CD4-positive, alpha-beta T cell treated with Interleukin-4 for 4 hours (primary cell): ENCODE results near the gene OLFML1.

Source experiments
- DNase-seq: peaks from one replicate; pipeline ENCODE4 v3.0.0-alpha.2; 2020

The OLFML1 gene

DNA sequence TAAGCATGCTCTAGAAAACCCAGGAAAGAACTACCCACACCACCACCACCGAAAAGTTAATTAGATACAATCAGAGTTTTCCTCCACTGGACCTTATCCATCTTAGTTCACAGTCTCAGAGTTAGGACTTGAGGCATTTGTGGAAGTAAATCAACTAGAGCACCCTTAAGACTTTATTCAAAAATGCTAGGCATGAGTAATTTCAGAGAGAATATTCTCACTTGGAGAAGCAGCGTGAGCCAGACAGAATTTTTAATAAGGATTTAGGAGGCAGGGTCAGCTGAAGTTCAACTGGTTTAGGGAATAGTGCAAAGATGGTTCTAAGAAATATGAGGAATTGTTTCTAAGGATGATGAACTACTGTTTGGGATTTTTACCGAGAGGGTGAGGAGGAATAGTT is 1.2 kb upstream of the OLFML1 start:
- no peak for DNase-seq

- no peak for DNase-seq
Observed at GRCh38 chr11:7484645-7485044, 661 bp upstream of the OLFML1 start.

- no peak for DNase-seq
Observed at GRCh38 chr11:7486098-7486780, 933 bp downstream of the OLFML1 start.

GRCh38 chr11:7486781-7487140 is 1.5 kb downstream of the OLFML1 start:
- no peak for DNase-seq

GRCh38 chr11:7487360-7487759 is 2.1 kb downstream of the OLFML1 start:
- no peak for DNase-seq

DNA sequence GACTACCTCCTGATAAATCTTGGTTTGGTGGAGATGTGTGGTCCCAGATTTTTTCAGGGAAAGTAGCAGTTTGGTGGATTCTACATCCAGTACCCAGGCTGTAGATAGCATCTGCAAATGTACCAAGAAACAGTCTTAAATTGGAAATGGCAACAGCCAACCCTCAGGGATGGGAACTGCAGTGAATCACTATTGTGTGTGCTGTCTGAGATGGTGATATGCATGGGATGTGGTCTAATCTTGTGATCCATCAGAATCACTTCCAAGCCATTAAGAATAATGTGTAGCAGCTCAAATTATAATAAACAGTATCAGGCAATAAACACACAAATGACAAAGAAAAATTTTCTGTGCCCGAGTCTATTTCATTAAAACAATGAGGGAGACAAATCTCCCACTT is 3.4 kb downstream of the OLFML1 start:
- DNase-seq = no peak

DNA sequence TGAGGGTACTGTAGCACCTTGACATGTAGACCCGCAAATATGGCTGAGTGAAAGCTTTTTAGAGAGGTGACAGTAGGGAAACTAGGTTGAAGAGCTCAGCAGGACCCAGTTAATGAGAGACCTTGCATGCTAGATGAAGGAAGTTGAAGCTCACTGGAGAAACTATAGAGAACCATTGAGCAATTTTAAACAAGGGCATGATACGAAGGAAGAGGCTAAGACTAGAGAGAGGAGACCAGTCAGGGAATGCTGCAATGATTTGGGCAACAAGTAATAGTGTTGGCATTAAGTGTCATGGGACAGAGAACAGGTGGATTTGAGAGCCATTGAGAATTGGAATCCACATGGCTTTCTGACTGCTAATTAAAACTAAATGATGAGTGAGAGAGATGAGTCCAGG is 4.1 kb downstream of the OLFML1 start:
- no peak for DNase-seq

DNA sequence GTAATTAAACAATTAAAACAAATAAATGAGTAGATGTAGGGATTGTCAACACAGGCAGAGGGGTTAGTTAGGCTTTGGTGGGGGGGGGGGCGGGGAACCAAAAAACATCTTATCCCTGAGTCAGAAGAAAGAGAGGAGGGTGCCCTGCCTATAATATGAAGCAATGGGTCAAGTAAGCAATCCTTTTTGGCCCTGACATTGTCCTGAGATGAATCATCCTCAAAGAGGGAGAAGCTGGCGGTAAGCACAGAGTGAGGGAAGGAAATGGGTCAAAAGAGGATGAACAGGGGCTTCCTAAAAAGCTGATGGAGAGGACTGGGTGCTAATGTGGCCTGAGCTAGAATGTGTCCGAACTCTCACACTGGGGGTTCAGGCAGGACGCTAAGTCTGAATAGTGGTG is 4.7 kb downstream of the OLFML1 start:
- no peak for DNase-seq

DNA sequence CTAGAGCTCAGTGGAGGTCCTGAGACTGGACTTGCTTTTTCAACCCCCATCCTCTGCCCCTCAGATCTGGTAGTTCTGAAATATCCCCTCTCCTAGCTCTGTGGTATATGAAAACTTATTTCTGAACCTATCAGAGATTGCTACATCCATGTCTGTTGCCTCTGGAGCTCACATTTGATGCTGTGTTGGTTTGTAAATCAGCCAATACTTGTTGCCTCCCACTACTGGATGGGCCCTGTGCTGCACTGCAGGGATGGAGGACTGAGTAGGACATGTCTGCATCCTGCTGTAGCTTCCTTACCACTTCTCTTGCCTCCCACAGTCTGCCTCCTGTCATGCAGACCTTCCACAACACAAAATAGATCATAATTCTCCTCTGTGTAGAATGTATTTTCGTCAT is 5.2 kb downstream of the OLFML1 start:
- no peak for DNase-seq

DNA sequence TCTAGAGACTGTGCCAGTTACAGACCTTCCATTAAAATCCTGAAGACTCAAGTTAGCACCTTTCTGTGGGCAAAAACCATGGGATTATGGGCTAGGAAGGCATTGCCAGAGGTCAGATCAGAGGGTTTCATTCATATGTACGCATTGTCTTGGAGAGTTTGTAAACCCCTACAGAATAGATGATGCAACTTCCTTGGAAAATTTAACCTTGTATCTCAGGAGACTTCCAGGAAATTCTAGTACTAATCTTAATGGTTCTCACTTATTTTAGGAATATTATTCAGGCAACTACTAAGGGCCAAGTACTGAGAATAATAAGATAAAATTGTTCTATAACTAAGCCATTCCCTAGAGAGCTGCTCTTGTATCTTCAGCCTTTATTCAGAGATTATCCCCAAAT is 6.9 kb downstream of the OLFML1 start:
- DNase-seq = no peak

GRCh38 chr11:7493670-7494069 is 8.4 kb downstream of the OLFML1 start:
- no peak for DNase-seq

- DNase-seq = no peak
Observed at GRCh38 chr11:7494086-7494745, 8.9 kb downstream of the OLFML1 start.

DNA sequence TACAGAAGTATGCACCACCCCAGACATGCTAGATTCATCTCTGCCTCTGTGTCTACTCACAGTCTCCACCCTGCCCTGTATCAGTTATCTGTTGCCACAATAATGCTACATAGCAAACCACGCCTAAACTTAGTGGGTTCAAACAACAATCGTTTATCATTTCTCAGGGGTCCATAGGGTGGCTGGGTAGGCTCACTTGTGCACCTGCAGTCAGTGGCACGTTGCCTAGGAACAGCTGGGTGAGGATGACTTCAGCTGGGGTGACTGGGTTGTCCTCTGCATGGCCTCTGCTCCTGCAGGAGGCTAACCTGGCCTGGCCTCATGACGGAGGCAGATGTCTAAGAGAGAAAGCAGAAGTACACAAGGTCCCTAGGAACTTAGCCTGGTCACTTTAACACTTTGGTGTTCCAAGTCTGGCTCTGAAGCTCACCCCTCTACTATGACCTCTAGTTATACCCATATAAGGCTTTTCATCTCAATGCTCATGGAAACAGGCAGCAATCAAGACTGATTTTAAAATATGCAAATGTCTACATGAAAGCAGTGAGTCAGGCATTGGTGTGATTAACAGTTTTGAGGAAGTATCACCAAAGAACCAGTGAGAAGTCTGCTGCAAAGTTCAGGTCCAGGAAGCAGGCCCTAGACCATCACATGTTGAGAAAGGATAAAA is 10.7 kb downstream of the OLFML1 start:
- DNase-seq = no peak

GRCh38 chr11:7498193-7498592 is 12.9 kb downstream of the OLFML1 start:
- DNase-seq = no peak

DNA sequence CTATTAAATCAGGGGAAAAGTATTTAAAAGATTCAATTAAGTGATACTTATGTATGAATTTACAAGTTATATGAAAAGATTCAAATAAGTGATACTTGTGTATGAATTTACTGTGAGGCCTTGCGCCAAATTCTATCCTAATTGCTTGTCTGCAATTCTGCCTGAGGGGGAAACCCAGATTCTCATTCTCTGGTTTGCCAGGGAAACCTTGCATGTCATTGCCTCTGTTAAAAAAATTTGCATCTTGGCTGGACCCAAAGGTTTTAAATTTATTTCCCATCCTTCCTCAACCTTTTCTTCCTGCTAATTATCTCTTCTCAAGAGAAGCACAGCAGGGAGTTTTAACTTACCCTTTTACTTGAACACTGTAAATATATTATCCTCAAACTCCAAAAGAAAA is 13.8 kb downstream of the OLFML1 start:
- no peak for DNase-seq

DNA sequence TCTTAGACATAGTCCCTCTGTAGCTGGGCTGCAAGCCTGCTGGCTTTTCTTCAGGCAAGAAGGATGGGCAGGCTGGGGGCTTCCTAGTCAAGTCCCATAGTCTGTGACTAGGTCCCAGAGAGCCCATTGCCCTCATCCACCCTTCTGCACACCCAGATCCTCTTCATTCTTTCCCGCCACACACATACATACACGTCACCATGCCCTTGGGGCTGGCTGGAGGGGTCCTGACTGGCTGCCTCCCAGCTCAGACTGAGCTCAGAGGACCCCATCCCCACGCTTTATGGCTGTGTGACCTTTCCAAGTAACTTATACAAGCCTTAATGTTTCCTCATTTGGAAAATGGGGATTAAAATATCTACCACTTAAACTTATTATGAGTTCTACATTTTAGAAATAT is 14.9 kb downstream of the OLFML1 start:
- no peak for DNase-seq

DNA sequence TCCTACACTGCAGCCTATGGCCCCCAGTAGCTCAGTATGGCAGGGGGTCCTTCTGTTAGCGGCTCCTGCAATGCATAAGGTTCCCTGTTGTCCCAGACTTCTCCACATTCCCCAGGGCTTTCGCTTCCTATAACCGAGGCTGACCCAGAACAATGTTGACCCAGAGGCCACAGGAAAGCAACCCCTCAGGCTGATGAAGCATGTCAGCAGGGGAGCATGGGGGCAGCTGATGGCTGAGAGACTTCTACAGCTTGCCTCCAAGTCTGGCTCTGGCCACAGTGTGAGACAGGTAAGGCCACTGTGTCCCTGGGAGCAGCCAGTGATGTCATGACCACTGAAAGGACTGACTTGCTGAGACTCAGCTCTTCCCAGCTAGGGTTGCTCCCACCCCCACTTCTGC is 15.9 kb downstream of the OLFML1 start:
- DNase-seq = no peak

- DNase-seq = no peak
Observed at GRCh38 chr11:7501894-7502293, 16.6 kb downstream of the OLFML1 start.

DNA sequence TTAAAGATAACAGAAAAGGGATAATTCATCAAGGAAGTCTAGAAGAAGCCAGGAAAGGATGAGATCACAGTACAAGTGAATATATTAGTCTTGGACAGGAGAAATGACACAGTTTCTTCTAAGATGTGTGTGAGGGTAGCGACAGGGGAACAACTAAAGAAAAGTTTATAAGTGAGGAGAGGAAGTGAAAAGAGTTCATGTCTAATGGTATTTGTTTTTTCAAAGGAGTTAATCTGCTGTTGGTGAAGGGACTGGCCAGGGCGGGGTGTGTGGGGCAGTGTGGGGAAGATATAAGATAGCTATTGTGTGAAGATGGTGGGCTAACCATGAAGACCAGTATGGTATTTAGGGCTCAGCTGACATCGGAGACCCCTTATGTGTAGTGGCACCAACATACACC is 20.9 kb downstream of the OLFML1 start:
- DNase-seq = no peak

- no peak for DNase-seq
Observed at GRCh38 chr11:7508087-7508486, 22.8 kb downstream of the OLFML1 start.

DNA sequence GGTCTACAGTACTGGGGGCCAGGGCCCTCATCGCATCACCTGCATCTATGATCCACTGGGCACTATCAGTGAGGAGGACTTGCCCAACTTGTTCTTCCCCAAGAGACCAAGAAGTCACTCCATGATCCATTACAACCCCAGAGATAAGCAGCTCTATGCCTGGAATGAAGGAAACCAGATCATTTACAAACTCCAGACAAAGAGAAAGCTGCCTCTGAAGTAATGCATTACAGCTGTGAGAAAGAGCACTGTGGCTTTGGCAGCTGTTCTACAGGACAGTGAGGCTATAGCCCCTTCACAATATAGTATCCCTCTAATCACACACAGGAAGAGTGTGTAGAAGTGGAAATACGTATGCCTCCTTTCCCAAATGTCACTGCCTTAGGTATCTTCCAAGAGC is 24.7 kb downstream of the OLFML1 start:
- DNase-seq = no peak

DNA sequence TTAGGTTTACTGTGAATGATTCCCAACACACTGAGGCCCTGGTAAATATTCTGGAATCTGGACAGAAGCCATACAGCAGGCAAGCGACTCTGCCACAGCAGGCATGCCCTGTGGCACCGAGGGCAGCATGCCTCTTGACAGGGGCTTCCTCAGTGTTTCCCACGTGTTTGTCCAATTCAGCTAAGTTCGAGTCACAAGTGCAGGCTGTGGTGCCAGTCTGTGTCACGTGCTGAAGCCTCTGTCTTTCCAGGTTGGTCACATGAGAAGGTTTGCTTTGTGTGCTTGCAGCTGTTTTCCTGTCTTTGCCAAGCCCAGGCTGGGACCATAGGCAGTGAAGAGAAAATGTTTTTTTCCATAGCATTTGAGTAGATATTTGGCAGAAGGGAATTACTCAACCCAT is 26.1 kb downstream of the OLFML1 start:
- no peak for DNase-seq

- no peak for DNase-seq
Observed at GRCh38 chr11:7512525-7513233, 27.4 kb downstream of the OLFML1 start.
